GM12878 (cell line): ENCODE data around the gene MGAT4B. TPM values are rescaled to one million over a fixed set of nuclear protein-coding genes. Genes with fewer than 3 reads are reported as not detected.

ENCODE experiments used
- ATAC-seq: fragments of 200-7000 bp; cut with Tn5 transposase; 3 replicates; pipeline ENCODE4 v1.9.1; 2020; ENCODE audit warnings: mild to moderate bottlenecking, moderate library complexity
- BruUV-seq: library from RNA; stranded (reverse); fragments of 400-500 nt; replicated peaks from 2 replicates; lab custom pipeline; 2021; lab: Mats Ljungman, UMichigan
- CTCF ChIA-PET: fragments of 300-600 bp; sonication (Branson Sonifier 250); formaldehyde crosslinking; extraction: SDS; loops from one replicate; lab custom pipeline; 2021; ENCODE audit warnings: inconsistent platforms; lab: Yijun Ruan, JAX
- POLR2A ChIA-PET: fragments of 350-600 bp; formaldehyde crosslinking; extraction: SDS; loops from one replicate; lab custom pipeline; 2021; ENCODE audit warnings: inconsistent platforms; lab: Charles Lee
- RAD21 ChIA-PET: fragments of 300-600 bp; sonication (Branson Sonifier 250); formaldehyde crosslinking; loops from one replicate; lab custom pipeline; 2023; ENCODE audit warnings: antibody characterized with exemption; ENCODE audit not compliant: unreplicated experiment; lab: Charles Lee
- SMC1A ChIA-PET: fragments of 300-600 bp; sonication (Branson Sonifier 250); formaldehyde crosslinking; loops from one replicate; lab custom pipeline; 2023; ENCODE audit not compliant: unreplicated experiment, uncharacterized antibody; lab: Charles Lee
- DNase-seq: peaks from one replicate; pipeline ENCODE4 v3.0.0-alpha.2; 2011; ENCODE audit warnings: low read depth, low spot score
- FAIRE-seq: peaks from 3 replicates; lab custom pipeline; 2011; peaks lifted over from hg19 to GRCh38; lab: Jason Lieb, UNC
- H2AFZ ChIP-seq: 2 replicates; pipeline ENCODE4 v1.6.0; 2011; ENCODE audit warnings: low read depth, low read length, control low read depth; ENCODE audit not compliant: control insufficient read depth
- H3K27ac ChIP-seq: 2 replicates; pipeline ENCODE4 v1.5.1; 2011; ENCODE audit warnings: control low read depth; ENCODE audit not compliant: control insufficient read depth, insufficient read depth
- H3K27me3 ChIP-seq, 2 experiments: replicated peaks in 1 of 2; 2 replicates each; pipeline versions ENCODE4 v1.6.0 to v1.6.1; 2011; ENCODE audit warnings: low read length in 1 of 2; ENCODE audit not compliant: control insufficient read depth in 2 of 2, insufficient read depth in 2 of 2
- H3K36me3 ChIP-seq, 2 experiments: 2 replicates each; pipeline ENCODE4 v1.5.1; 2011; ENCODE audit warnings: low read length in 1 of 2; ENCODE audit not compliant: control insufficient read depth in 2 of 2, insufficient read depth in 2 of 2
- H3K4me1 ChIP-seq: 2 replicates; pipeline ENCODE4 v1.6.1; 2011; ENCODE audit warnings: mild to moderate bottlenecking, low read length, moderate library complexity, mixed read lengths; ENCODE audit not compliant: control insufficient read depth, insufficient read depth
- H3K4me2 ChIP-seq: 2 replicates; pipeline ENCODE4 v1.6.0; 2011; ENCODE audit warnings: control low read depth; ENCODE audit not compliant: control insufficient read depth, insufficient read depth
- H3K4me3 ChIP-seq: fragments of 200-600 bp; sonication (generic); 2 replicates; pipeline ENCODE4 v1.5.1; 2016
- H3K79me2 ChIP-seq: 2 replicates; pipeline ENCODE4 v1.6.0; 2011; ENCODE audit warnings: low read length; ENCODE audit not compliant: control insufficient read depth, insufficient read depth
- H3K9ac ChIP-seq: 2 replicates; pipeline ENCODE4 v1.8.0; 2011; ENCODE audit warnings: low read length, control low read depth, mixed read lengths; ENCODE audit not compliant: control insufficient read depth, insufficient read depth
- H3K9me3 ChIP-seq: replicated peaks from 3 replicates; pipeline ENCODE4 v1.5.1; 2011; ENCODE audit warnings: mild to moderate bottlenecking, low read length; ENCODE audit not compliant: control insufficient read depth, insufficient read depth
- H4K20me1 ChIP-seq: 2 replicates; pipeline ENCODE4 v1.6.0; 2011; ENCODE audit not compliant: control insufficient read depth, insufficient read depth
- BHLHE40 ChIP-seq, 2 experiments: fragments of 450-650 bp in 1 of 2; IDR thresholded peaks; 2 replicates each; pipeline ENCODE4 v1.6.1; 2011 to 2017; ENCODE audit warnings: low read depth in 2 of 2, borderline replicate concordance in 1 of 2, improper control_type of control experiment in 1 of 2, low read length in 1 of 2, mild to moderate bottlenecking in 1 of 2
- CBX3 ChIP-seq: fragments of 200-600 bp; sonication (generic); IDR thresholded peaks from 2 replicates; pipeline ENCODE4 v1.6.1; 2016; ENCODE audit warnings: low read depth, borderline replicate concordance
- ELK1 ChIP-seq: IDR thresholded peaks from 2 replicates; pipeline ENCODE4 v1.6.1; 2012; ENCODE audit warnings: low read depth, low read length, improper control_type of control experiment
- SMAD1 ChIP-seq: fragments of 450-650 bp; IDR thresholded peaks from 2 replicates; pipeline ENCODE4 v1.6.1; 2018; ENCODE audit warnings: mild to moderate bottlenecking, low read depth; ENCODE audit not compliant: partially characterized antibody
- WGBS: methylation state at CpG from one replicate; pipeline ENCODE4 v1.1.6; 2016; ENCODE audit warnings: low lambda C conversion rate; ENCODE audit not compliant: insufficient replicate concordance, insufficient coverage; ENCODE audit errors: missing lambda C conversion rate; 5-methylcytosine and 5-hydroxymethylcytosine counted together
- in situ Hi-C: fragments of 300-500 bp; cut with MboI; formaldehyde crosslinking; loops from 9 replicates; pipeline ENCODE4 v1.14.3; 2018; ENCODE audit warnings: mixed read lengths
- intact Hi-C: fragments of 100-400 bp; cut with micrococcal nuclease; formaldehyde crosslinking; loops from one replicate; pipeline ENCODE4 v1.14.2; 2022; ENCODE audit not compliant: unreplicated experiment
- polyA plus RNA-seq, 11 experiments: library from polyadenylated mRNA; depleted of rRNA in 4 of 11; unstranded in 6 of 11; stranded (reverse) in 5 of 11; fragments of >200 nt; fragmentation: Nextera tagmentation in 4 of 11; fragmentation: Illumina TruSeq in 1 of 11; extraction: Ambion mirVana in 4 of 11; extraction: Trizol in 1 of 11; gene quantifications; 1 replicate in 1 of 11; 2 replicates in 10 of 11; pipeline versions ENCODE4 v1.2.1 to v1.2.3, GENCODE V29; 2011 to 2016; ENCODE audit warnings: inconsistent platforms in 2 of 11, missing spikeins in 2 of 11, low read depth in 1 of 11
- total RNA-seq, 4 experiments: library from RNA; depleted of rRNA in 3 of 4; stranded (reverse); fragments of >200 nt in 3 of 4; fragmentation: Illumina TruSeq in 1 of 4; extraction: Trizol in 1 of 4; gene quantifications; 2 replicates each; pipeline versions ENCODE4 v1.2.1 to v1.2.3, GENCODE V29; 2013 to 2021

The MGAT4B gene
- total and polyA plus RNA-seq, 10 of the 15 experiments (the other 5 are each of a cell fraction or from before 2014, with no cell fraction given): 0.60 to 82.5 (median 34.4) TPM; not detected in 1

- TF ChIP-seq ELK1 (no peak), BHLHE40 (IDR thresholded peaks at IDR 0.05; ENCODE audit: borderline replicate concordance in 1 of 2, low read depth in 2 of 2, low read length in 1 of 2) (peak in 1 of 2 experiments; percentile 58; a peak in 1 of 4 replicates)
Measured at GRCh38 chr5:179852993-179853547, 46.4 kb upstream of the MGAT4B start (continued).

GRCh38 chr5:179841621-179842020 lies 35.0 kb upstream of the MGAT4B start:
- H3K4me3 ChIP-seq: no peak overlapping the region
- H4K20me1 ChIP-seq: no peaks in the 10 kb centered on the region
- H3K27me3 ChIP-seq: no peaks in the 10 kb centered on the region
- no peak overlapping the region for H2AFZ ChIP-seq
- POLR2A ChIA-PET: no interaction called here
- intact Hi-C loops (no loop called here), in situ Hi-C loops (no loop called here)
- 91% methylated on average over 9 of the region's 9 CpGs for WGBS
- no peak overlapping the region for H3K9ac ChIP-seq
- DNase-seq (no peak), FAIRE-seq (no peak)
- H3K4me1 ChIP-seq: peaks cover 4% of the 10 kb centered on the region
- SMC1A ChIA-PET: interaction anchor here (0.8 kb wide), 1 partner anchor 78 kb away, joined by 3 read pairs; no protein-coding TSS in a partner anchor
- H3K36me3 ChIP-seq: peaks cover 12 to 13% of the 10 kb centered on the region in 2 experiments; a peak in 3 of 4 replicates
- no peak overlapping the region for H3K4me2 ChIP-seq
- no TSS peak for BruUV-seq
- no peak overlapping the region for H3K27ac ChIP-seq
- H3K79me2 ChIP-seq: no peaks in the 10 kb centered on the region
- RAD21 ChIA-PET: no interaction called here
- TF ChIP-seq SMAD1 (no peak), CBX3 (no peak)
- TF ChIP-seq, all 136 proteins: peak for 0
- H3K9me3 ChIP-seq: no peaks in the 10 kb centered on the region; the same call in 1 of the 3 replicates
- no peak for ATAC-seq
- CTCF ChIA-PET: no interaction called here
